Esophagus muscularis mucosa (tissue), 3 donors: ENCODE results near the gene EMD.
A peak's percentile ranks its signal among the peaks of the same experiment; 100 is the strongest.

ENCODE experiments used
- CTCF ChIP-seq, 3 experiments: fragments of 200-600 bp in 2 of 3; fragments of 450-650 bp in 1 of 3; sonication (generic) in 2 of 3; IDR thresholded peaks; one replicate each; pipeline ENCODE4 v1.5.1; 2017 to 2019; ENCODE audit warnings: antibody characterized with exemption in 3 of 3, mild to moderate bottlenecking in 2 of 3, moderate library complexity in 1 of 3
- POLR2A ChIP-seq: fragments of 450-650 bp; IDR thresholded peaks from one replicate; pipeline ENCODE4 v1.6.1; 2017; ENCODE audit warnings: antibody characterized with exemption, moderate library complexity, mild to moderate bottlenecking, low read depth

- TF ChIP-seq CTCF (IDR thresholded peaks at IDR 0.05) (peak; percentile 36 to 53 (median 48)), POLR2A (no peak)
These were observed 5.3 kb downstream of the EMD start for GRCh38 chrX:154384284-154384892.
